Left renal cortex interstitium (tissue), 4 donors: Measurements from ENCODE around the gene GNG13. TPM values are rescaled to one million over a fixed set of nuclear protein-coding genes. Genes with fewer than 3 reads are reported as not detected.
"Not testable (repeated sequence)": the region's sequence is repeated elsewhere in the genome, so short reads cannot be mapped to it uniquely, and the experiment has no call there.

Source experiments
- DNase-seq, 4 donors: peaks; one replicate each; pipeline ENCODE4 v3.0.0-alpha.2; 2013; ENCODE audit warnings: low read depth in 4 of 4, low spot score in 2 of 4, missing footprints in 1 of 4
- polyA plus RNA-seq, 4 donors: library from polyadenylated mRNA; unstranded; fragments of 120-200 nt; gene quantifications; one replicate each; pipeline ENCODE4 v1.2.1, GENCODE V29; 2013; ENCODE audit not compliant: insufficient read length in 4 of 4

GNG13 gene, protein sequence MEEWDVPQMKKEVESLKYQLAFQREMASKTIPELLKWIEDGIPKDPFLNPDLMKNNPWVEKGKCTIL
- polyA plus RNA-seq: under 1 TPM in 3 of 4 donors, not detected in 1; 0.17 to 0.49 (median 0.27) TPM

DNA sequence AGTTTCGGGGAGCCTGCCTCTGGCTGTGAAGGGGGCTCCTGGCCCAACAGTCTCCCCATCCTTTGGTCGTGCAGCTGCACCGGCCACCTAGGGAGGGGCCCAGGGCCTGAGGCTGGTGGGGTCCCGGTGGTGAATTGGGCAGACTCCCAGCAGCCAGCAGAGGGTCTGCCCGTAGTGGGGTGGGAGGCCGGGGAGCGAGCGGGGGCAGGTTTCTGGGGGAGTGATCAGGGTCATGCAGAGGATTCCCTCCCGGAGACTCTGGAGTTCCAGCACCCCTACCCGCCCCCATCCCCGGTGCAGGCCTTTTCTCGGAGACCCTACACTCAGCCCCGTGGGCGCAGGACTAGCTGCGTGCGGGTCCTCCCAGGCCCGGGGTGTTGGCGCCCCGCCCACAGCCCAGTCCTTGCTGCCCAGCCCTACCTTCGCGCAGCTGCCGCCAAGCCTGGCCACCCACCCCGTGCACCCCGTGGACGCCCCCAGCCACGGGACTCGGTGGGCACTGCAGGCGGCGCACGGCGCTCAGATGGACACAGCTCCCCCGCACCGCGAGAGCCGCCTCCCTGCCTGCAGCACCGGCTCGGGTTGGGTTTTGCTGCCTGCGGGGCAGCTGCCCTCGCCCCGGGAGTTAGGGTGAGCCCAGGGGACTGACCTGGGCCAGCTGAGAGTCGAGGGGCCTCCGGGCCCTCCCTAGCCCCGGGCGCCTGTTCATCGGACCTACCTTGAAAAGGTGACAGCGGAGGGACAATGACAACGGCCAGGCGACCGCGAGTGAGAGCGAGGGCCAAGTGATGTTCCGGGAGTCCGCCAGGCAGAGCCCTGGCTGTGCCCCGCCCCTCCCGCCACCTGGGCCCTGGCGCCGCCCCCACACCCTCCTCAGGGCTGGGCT is at the start of gene GNG13:
Gene GNG13 (minus strand): TSS at position 787 of the 886 bp plus-strand sequence. CDS start 1,657 bp downstream, outside the sequence.
- no peak for DNase-seq

DNA sequence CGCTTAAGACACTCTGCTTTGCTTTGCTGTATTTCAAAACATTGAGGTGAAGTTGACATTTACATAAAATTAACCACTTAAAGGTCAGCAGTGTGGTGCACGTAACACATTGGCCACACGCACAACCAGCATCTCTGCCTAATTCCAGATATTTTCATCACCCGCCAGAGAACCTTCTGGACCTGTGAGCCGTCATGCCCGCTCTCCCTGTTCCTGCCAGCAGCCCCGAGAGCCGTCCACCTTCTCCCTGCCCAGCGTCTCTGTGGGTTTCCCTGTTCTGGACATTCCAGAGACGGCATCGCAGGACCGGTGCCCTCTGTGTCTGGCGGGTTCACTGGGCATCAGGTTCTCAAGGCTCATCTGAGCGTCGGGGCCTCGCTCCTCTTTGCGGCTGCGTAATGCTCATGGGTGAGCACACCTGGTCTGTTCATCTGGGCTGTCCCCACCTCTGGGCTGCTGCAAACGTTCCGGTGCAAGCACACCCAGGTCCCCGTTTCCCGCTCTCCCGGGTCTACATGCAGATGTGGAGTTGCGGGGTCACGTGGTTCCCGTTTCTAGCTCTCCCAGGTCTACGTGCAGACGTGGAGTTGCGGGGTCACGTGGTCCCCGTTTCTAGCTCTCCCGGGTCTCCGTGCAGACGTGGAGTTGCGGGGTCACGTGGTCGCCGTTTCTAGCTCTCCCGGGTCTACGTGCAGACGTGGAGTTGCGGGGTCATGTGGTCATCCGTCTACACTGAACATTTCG is 48.1 kb upstream of the GNG13 start:
- DNase-seq: no peak

DNA sequence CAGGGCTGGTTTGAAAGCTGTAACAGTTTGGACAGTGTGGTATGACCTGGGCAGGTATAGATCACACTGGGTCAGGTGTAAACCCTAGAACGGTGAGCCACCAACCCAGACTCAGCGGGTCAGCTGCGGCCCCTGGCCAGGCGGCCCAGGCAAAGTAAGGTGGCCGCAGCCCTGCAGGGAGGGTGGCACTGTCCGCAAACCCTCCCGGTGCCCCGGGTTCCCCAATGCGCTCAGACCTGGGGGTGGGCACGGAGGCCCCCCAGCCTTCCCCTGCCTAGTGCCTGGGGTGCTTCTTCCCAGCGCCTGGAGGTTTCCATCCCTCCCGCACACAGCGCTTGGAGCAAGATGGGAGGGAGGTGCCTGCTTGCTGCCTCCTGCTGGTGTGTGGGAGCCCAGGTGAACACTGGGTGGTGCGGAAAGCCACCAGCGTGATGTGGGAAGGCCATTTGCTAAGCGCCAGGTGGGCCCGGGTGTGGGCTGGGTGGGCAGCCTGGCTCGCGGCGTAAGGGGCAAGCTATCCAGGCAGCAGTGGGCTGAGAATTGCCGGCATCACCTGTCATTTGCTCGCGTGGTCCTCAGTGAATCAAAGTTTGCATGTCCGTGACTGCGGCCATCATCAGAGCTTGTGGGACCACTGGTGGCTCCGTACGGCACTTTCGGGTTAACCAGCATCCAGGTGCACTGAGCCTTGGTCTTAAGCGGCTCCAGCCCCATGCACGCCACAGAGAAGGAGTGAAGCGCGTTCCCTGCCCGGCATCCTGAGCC is 47.3 kb upstream of the GNG13 start:
- no peak for DNase-seq

DNA sequence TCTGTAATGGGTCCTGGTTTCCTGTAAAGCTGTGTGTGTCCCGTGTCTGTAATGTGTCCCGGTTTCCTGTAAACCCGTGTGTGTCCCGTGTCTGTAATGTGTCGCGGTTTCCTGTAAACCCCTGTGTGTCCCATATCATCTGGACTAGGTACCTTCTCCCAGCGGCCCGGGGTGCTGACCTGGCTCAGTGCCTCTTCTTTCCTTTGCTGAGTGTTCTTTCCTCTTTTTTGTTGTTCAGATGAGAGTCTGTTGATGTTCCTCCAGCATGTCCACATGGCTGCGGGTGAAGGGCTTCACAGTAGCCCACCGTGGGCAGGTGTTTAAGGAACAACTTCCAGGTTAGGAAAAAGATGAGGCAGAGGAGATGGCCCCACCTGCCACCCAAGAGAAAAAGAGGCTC is 46.6 kb upstream of the GNG13 start:
- no peak for DNase-seq

DNA sequence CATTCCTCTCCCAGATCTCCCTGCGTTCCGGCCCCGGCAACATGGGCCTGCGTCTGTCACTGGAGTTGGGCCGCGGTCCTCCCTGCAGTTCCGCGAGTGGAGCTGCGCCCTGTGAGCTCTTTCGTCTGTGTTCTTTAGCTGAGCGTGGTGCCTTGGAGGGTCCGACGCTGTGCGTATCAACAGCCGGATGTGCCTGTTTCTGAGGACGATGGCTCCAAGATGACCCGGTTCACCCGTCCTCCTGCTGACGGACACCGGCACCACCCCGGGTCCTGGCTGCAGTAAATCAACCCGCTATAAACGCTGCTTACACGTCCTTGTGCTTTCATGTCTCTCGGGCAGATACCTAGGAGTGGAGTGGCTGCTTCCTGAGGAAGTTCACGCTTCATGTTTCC is 44.8 kb upstream of the GNG13 start:
- no peak for DNase-seq

DNA sequence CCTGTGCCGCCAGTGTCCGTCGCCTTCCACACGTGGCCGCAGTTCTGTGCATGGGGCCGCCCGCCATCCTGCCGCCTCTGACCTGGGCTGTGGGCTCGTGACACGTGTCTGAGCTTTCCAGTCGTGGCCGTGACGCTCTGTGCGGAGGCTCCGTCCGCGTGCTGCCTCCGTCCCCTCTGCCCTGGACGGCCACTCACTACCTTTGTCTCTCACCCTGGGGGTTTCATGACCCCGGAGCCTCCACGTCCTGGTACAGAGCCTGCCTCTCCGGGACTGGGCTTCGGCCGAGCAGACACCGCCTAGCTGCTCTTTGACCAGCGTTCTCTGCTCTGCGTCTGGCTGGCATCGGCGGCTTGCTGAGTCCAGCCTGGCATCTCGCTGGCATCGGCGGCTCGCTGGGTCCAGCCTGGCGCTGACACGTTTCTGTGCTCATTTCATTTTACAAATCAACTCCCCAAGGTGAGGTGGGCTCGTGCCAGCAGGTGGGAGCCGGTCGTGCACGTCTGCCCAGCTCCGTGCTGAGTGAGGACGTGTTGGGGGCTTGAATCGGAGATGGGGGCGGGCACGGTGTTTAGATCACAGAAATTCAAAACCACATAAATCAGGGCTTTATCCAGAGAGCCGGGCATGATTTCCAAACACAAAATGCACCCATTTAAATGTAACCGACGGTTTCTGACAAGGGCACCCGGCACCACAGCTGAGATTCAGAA is 44.3 kb upstream of the GNG13 start:
- DNase-seq: no peak

DNA sequence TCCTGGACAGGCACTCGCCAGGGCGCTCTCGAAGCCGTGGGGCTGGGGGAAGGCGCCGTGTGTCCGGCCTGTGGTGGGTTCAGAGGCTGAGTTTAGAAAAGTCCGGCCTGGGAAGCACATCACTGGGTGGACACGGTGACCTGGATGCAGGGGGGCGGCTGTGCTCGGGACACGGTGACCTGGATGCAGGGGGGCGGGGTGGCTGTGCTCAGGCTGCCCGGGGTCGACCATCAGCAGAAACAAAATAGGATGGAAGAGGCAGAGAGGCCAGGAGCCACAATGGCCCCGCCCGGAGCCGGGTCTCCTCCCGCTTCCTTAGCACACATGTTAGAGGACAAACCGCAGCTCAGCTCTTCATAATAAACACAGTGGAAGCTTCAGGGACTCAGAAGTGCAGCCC is 43.2 kb upstream of the GNG13 start:
- DNase-seq: no peak

DNA sequence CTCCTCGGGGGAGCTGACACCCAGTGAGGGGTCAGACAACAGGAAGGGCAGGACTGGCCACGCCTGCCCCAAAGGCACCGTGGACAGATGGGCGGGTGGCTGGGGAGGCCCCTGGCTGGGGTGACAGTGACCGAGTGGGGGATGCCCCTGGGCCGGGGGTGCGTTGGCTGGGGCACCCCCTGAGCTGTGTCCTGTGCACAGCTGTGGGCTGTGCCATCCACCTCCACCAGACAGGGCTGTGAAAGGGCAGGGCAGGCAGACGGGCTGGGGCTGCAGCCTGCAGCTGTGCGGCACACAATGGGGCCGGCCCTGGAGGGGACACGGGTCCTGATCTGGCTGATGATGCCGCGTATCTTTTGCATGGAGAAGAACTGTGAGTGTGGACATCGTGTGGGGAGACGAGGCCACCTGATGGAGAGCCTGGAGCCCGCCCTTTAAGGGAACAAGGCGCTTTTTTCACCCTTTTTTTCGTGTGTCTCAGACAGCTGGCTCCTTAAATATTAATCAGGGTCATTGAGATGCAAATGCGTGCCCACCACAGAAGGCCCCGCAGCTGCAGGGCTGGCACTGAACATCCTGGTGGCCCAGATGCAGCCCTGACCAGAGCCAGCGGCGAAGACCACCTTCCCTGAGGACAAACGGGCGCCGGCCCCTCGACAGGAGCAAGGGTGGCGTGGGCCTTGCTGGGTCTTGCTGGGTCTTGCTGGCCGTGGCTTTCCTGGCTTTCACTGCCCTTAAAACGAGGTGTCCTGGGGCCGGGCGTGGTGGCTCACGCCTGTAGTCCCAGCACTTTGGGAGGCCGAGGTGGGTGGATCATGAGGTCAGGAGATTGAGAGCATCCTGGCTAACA is 42.4 kb upstream of the GNG13 start:
- no peak for DNase-seq

DNA sequence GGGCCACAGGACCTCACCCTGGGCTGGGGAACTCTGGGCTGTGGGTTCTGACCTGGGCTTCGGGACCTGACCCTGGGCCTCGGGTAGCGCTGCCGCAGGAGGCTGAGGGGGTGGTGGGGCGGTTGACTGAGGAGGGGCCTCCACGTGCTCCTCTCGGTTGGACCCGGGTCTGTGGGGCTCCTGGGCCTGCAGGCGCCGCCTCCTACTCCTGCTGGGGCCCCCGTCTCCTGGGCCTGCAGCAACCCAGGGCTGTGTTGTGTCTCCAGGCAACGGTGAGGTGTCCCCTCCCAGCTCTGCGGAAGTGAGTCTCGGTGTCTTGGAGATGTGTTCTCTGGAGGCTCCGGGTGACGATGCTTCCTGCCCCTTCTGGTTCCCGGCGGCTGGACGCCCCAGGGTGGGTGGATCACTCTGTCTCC is 41.5 kb upstream of the GNG13 start:
- DNase-seq: peak in 1 of 4 donors; percentile 47

DNA sequence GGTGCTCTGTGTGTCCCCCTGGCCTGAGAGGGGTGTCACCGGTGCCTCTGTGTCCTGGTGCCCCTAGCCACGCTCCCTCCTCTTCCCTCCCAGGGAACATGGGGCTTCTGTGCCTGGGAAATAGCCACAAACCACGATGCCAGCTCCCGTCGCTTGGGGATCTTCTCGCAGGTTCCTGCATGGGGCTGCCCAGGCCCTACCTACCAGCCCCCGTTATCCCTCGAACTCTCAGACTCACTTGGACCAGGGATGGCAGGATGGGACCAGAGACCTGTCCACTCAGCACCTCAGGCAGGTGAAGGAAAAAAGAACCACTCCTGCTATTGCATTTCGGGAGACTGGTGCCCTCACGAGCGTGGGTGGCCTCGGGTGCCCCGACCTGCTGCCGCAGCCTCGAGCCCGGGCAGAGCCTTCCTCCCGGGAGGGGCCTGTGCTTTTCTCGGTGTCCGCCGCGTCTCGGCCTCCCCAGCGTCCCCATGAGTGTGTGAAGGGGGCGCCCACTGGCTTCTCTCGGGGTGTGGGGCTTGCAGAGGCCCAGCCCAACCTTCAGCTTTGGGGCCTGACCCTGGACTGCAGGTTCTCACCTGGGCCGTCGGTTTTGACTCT is 41.0 kb upstream of the GNG13 start:
- DNase-seq: no peak

DNA sequence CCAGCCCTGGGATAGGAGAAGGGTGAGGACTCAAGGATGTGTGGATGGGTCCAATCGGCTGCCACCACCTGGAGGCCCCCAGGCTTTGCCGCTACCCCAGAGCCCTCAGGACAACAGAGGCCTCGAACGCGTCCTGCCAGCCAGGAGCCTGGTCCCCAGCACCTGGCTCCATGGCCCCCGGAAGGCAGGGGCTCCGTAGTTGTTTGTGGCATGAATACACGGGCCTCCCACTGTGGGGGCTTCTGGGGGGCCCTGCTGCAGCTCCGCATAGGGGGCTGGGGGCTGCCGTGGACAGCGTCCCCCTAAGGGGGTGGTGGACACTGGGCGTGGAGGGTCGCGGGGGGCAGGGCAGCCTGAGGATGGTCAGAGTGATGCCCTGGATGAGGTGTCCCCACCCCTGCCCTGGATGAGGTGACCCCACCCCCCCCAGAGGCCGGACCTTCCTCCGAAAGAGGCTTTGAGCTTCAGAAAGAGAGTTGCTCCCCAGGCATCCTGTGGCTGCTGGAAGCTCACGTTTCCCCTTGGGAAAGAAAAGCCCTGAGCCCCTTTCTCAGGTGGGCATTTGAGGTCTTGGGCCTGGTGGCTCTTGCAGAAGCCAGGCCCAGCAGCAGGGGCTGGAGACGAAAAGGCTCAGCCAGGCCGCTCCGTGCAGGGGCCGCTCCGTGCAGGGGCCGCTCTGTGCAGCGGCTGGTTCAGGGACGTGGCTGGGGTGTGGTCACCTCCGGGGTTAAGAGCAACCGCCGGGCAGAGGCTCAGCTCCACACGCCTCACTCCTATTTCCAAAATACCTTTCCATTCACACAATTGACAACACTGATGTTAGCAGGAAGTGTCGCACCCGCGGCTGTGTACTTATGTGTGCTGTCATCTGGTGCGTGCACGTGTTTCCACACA is 40.3 kb upstream of the GNG13 start:
- DNase-seq: no peak

DNA sequence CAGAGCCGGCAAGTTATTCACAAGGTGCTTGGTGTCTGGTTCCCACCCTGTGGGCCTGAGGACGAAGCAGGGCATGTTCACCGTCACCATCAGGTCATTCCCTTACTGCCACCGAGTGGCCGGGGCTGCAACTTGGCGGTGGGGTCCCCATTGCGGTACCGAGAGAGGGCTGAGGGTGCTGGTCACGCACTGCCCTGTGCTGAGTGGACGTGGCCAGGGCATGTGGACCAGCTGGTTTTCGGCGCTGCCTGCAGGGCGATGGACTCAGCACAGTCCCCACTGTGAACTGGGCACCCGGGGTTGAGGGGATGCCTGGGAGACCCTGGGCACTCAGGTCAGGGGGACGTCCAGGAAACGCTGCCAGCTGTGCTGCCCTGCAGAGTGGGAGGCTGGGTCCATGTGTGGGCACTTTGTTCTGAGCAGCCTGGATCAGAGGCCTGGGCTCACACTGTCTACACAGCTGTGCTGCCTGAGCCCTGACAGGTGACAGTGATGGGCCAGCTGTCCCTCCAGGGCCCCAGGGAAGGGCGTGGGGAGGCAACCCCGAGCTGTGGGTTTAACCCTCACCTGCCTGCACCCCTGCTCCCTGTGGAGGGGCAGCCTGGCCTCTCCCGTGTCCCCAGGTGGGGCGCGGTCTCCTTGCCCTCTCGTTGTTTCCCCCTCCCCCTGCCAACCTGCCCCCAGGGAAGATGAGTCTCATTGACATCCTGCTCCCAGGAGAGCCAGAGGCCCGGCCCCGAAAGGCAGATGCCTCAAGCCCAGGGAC is 39.3 kb upstream of the GNG13 start:
- no peak for DNase-seq

DNA sequence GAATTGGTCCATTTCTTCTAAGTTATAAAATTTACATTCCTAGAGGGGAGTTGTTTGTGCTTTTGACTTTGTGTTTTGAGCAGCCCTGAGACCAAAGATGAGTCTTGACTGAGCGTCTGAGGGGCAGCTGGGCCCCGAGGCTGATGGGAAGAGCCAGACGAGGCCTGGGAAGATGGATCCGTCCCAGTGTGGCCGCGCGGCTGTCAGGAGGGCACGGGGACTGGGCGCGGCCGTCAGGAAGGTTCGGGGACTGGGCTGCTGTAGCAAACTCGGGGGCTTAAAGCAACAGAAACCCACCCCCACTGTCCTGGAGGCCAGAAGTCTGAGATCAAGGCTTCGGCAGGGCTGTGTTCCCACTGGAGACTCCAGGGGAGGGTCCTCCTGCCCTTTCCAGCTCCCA is 38.2 kb upstream of the GNG13 start:
- DNase-seq: no peak

DNA sequence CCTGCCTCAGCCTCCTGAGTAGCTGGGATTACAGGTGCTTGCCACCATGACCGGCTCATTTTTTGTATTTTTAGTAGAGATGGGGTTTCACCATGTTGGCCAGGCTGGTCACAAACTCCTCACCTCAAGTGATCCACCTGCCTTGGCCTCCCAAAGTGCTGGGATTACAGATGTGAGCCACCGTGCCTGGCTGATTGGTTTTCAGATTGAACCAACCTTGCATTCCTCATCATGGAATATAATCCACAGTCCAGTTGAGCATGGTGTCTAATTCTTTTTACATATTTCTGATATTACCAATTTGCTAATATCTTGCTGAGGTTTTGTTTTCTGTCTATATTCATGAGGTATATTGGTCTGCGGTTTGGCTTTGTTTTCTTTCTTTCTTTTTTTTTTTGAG is 36.3 kb upstream of the GNG13 start:
- DNase-seq: not testable (repeated sequence)

DNA sequence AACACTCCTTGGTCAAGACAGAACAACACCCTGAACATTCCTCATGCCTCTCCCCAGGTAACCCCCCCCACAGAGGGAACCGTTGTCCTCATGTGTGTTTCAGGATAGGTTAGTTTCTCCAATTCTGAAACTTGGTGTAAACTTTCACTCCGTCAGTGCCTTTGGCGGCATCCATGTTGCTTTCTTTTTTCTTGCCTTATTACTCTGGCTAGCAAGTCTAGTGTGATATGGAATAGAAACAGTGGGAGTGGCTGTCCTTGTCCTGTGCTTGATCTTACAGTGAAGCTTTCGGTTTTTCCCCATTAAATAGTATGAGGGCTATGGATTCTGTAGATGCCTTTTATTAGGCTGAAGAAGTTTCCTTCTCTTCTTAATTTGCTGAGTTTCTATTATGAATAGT is 35.7 kb upstream of the GNG13 start:
- DNase-seq: no peak

DNA sequence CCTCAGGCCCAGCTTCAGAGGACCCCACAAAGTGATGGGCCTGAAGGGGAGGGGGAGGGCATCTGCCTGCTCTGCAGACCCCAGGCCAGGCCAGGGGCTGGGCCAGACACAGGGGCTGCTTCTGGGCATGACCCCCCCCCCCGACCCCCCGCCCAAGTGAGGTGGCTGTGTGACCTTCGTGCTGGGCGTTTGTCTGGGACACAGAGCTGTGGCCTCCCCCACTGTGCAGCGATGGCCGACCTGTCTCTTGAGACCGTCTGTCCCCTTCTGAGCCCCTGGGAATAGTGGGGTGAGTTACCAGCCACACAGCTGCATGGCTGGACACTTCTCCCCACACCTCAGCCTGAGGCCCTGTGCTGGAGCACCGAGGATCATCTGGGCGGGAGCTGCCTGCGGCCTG is 34.8 kb upstream of the GNG13 start:
- DNase-seq: no peak

DNA sequence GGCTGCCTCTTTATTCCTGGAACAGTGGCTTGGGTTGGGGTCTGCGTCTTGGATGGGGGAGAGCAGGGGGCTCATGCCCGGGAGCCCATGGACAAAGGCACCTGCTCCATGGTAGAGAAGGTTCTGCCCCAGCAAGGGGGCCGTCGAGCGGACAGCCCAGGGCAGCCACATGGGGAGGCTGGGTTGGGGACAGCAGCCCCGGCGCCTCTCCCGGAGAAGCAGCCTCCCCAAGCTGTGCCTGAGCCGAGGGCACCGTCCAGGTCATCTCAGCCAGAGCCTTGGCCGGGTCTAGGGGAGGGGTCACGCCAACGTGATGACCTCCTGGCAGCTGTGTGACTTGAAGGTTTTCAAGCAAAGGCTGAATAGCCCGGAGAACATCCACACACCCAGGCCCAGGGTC is 32.9 kb upstream of the GNG13 start:
- no peak for DNase-seq
